VCaP (cell line): ENCODE data around the gene NUCKS1.

ENCODE experiments used
- H3K27ac ChIP-seq: fragments of 450-650 bp; 2 replicates; pipeline ENCODE4 v1.5.1; 2017
- TF ChIP-seq, protein P1 (sequence below): fragments of 450-650 bp; conservative IDR thresholded peaks from 2 replicates; pipeline ENCODE4 v1.5.1; 2017; ENCODE audit warnings: mild to moderate bottlenecking, moderate library complexity

NUCKS1 gene

DNA sequence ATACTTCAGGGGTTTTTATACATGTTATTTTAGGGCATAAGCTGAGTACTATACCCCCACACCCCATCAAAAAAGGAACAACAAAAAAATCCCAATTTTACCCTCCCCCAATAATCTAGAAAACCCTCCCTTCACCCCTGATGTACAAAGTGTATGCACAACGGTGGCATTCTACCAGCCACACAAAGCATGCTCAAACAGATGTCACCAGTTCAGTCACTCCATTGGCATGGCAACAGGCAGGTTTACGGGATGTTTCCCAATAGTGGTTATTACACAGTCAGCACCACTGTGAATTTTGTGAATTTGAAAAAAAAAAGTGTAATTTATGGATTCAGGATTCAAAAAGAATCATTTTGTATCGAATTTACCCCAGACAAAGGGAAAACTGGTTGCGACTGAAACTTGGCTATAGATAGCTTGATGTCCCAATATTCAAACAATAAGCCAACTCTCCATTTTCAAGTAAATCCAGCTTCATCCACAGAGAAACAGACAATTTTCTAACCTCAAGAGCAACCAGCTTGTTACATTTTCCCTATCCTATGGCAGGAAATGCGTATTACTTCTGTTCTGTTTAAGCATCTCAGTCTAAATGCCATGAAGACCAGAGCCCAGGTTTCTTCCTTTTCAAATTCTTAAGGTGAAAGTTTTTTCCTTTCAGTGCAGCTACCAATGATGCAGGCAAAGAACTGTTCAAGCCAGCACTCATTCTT, 35.6 kb downstream of the NUCKS1 start:
- TF ChIP-seq, protein P1, sequence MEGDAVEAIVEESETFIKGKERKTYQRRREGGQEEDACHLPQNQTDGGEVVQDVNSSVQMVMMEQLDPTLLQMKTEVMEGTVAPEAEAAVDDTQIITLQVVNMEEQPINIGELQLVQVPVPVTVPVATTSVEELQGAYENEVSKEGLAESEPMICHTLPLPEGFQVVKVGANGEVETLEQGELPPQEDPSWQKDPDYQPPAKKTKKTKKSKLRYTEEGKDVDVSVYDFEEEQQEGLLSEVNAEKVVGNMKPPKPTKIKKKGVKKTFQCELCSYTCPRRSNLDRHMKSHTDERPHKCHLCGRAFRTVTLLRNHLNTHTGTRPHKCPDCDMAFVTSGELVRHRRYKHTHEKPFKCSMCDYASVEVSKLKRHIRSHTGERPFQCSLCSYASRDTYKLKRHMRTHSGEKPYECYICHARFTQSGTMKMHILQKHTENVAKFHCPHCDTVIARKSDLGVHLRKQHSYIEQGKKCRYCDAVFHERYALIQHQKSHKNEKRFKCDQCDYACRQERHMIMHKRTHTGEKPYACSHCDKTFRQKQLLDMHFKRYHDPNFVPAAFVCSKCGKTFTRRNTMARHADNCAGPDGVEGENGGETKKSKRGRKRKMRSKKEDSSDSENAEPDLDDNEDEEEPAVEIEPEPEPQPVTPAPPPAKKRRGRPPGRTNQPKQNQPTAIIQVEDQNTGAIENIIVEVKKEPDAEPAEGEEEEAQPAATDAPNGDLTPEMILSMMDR, result no peak
- H3K27ac ChIP-seq, result peak overlapping the region; percentile 89

DNA sequence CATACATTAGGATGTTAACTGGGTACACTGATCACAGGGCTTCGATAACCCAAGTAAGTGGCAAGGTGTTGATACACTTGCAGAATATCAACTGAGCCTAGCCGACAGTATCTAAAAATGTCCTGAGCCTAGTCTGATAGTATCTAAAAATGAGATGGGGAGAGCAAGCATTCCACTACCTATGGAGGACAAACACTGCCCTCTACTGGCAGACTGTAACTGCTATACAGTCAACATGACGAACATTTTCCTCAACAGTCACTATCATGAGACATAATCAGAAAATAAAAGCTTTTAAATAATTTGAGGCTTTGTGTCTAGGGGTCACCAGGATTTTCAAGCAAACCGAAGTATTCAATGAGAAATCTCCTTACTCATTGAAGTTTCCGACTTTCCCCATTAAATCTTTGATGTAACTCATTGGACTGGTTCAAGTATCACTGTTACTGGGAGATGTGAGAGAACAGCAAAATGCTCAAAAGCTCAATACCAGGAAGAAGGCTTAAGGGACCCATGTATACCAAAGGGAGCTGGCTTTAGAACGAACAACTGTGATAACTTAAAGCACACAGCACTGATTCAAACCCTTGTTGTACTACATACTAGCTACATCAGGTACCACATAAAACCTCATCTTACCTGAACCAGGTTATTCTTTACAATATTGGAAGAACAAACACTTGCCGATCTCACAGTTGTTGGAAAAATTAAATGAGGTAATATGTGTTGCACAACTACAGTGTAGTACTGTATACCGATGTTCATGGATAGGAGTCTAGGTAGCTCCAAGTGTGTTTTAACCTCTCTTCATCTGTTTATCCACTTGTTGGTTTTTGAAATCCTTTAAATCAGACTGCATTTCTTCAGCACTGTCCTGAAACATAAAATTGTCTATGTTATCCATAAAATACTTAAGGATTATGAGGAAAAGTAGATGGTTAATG, 38.6 kb downstream of the NUCKS1 start:
- TF ChIP-seq, protein P1, result peak; percentile 88
- H3K27ac ChIP-seq, result peak overlapping the region; percentile 89

DNA sequence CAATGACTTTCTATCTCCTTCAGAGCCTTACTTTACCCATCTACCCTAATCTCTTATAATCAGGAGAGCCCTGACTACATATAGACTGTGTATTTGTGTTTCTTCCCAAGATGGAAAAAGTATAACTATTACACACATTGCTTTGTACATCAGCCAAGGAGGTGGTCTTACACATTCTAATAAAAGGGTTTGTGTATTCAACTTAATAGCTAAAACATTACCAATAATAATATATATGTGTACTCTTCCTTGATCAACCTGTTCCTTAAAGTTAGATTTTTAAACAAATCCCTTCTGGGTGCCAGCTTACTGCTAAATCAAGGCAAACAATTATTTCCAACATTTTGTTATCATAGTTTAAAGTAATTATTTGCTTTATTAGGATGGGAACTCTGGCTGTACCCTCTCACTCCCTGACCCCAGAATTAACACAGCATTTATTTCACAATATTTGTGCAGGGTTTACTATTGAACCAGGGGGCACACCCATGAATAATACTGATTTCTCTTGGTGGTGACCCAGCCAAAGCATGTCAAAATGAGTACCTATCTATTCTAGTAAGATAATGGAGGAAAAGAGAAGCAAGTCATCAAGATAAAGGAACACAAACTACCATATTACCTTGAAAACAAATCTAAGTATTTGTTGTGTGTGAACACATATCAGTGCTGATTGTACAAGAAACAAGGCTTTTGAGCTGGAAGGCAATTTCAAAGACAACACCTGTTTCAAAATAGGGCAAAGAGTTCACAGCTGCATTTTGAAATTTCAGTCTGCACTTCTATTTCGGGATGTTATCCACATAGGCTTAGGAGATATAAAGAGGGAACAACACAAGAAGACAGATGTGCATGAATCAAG, 39.5 kb downstream of the NUCKS1 start:
- TF ChIP-seq, protein P1, result no peak

DNA sequence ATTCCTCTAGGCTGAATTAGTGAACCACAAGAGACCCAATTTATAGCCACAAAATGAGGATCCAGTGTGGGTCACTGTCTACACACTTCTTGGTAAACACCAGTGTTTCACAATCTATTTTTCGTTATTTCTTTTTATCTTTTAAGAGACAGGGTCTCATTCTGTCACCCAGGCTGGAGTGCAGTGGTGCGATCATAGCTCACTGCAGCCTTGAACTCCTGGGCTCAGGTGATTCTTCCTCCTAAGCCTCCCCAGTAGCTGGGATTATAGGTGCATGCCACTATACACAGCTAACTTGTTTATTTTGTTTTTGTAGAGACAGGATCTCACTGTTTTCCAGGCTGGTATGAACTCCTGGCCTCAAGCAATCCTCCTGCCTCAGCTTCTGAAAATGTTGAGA, 40.3 kb downstream of the NUCKS1 start:
- peak overlapping the region; percentile 89 for H3K27ac ChIP-seq
- TF ChIP-seq, protein P1, result no peak

More for the DNA sequence above, 39.5 kb downstream of the NUCKS1 start:
- H3K27ac ChIP-seq, result peak overlapping the region; percentile 89

DNA sequence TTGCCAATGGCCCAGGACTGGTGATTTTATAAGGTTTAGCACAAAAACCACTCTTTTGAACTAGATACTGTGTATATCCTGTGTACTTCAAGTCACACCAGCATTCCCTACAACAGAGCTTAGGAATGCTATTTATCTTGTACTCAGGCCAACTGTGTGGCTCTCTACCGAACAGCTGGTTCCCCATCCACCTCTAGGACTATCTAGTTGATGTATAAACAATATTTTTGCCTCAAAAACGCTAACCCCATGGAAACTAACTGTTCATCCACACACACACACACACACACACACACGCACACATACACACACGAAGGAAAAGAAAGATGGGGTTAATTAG, 41.0 kb downstream of the NUCKS1 start:
- TF ChIP-seq, protein P1, result no peak
- peak overlapping the region; percentile 89 for H3K27ac ChIP-seq

DNA sequence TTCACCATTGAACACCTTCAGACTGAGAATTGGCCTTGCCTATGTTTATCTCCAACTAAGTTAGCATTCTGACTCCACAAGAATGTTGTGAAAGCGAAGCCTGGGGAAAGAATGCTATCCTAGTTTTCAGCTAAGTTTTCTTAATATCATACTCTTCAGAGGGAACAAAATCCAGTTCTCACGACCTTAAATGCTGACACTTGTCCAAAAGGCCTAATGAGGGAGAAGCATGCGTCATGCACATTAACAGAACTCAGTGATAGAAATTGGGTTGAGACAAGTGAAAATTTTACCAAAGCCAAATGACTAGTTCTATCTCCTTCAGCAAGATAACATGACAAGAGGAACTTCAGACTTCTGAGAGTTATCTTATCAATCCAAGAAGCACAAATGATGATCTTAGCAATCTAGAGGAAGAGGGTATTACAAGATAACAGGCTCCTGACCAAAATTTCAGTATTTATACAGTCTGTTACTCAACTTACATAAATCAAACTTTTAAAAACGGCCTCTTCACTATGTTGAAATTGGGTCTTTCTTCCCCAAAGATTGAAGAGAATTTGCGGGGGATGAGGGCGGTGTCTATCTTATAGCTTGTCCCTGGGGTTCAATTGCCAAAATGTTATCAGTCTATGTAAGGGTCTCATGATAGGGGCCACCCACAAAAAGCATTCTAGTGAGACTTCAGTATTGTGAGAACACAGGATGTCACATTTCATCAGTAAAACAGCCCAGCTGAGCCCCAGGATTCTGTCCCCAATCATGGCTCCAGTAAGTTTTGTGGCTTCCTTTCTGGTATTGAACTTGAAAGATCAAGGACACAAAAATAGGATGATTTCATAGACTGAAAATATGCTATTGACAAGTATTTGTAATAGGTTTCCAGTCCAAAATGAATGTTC, 43.1 kb downstream of the NUCKS1 start:
- TF ChIP-seq, protein P1, result no peak
- peak overlapping the region; percentile 89; the same call in 1 of the 2 replicates for H3K27ac ChIP-seq
